HFF-Myc (cell line): Measurements from ENCODE around the gene VWA7.

Experiments
- DNase-seq: peaks from one replicate; pipeline ENCODE4 v3.0.0-alpha.2; 2011; ENCODE audit warnings: low read depth; ENCODE audit errors: extremely low read depth
- H3K4me3 ChIP-seq: replicated peaks from 2 replicates; pipeline ENCODE4 v1.5.1; 2011; ENCODE audit warnings: low read depth, mild to moderate bottlenecking, control low read depth, low read length
- TF ChIP-seq, protein P1 (sequence below): IDR thresholded peaks from 2 replicates; pipeline ENCODE4 v1.5.1; 2012; ENCODE audit warnings: mild to moderate bottlenecking, low read depth, low read length, control low read depth; ENCODE audit errors: missing control alignments

VWA7 gene

DNA sequence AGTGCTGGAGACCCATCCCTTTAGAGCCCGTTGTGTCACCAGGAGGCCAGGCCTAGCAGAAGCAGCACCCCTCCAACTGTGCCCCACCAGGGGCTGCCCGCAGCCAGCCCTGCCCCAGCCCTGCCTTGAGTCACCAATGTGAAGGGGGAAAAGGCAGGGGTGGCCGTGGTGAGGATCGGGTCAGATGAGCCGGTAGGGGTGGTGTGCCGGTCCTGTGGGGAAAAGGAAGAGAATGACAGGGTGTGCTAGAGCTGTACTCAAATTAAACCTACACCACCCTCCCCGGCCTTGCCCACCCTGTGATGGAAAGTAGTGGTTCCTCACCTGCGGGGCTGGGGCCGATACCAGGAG is 11.6 kb downstream of the VWA7 start:
- no peak overlapping the region for H3K4me3 ChIP-seq
- TF ChIP-seq, protein P1, sequence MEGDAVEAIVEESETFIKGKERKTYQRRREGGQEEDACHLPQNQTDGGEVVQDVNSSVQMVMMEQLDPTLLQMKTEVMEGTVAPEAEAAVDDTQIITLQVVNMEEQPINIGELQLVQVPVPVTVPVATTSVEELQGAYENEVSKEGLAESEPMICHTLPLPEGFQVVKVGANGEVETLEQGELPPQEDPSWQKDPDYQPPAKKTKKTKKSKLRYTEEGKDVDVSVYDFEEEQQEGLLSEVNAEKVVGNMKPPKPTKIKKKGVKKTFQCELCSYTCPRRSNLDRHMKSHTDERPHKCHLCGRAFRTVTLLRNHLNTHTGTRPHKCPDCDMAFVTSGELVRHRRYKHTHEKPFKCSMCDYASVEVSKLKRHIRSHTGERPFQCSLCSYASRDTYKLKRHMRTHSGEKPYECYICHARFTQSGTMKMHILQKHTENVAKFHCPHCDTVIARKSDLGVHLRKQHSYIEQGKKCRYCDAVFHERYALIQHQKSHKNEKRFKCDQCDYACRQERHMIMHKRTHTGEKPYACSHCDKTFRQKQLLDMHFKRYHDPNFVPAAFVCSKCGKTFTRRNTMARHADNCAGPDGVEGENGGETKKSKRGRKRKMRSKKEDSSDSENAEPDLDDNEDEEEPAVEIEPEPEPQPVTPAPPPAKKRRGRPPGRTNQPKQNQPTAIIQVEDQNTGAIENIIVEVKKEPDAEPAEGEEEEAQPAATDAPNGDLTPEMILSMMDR: no peak
- DNase-seq: no peak

GRCh38 chr6:31764198-31764597 is 12.9 kb downstream of the VWA7 start:
- TF ChIP-seq, protein P1: no peak
- DNase-seq: no peak

GRCh38 chr6:31763619-31763940 is 13.5 kb downstream of the VWA7 start:
- DNase-seq: peak; percentile 39
- TF ChIP-seq, protein P1: no peak
- no peak overlapping the region for H3K4me3 ChIP-seq

More at GRCh38 chr6:31764198-31764597, 12.9 kb downstream of the VWA7 start:
- no peak overlapping the region for H3K4me3 ChIP-seq

GRCh38 chr6:31762878-31763618 is 14.1 kb downstream of the VWA7 start:
- TF ChIP-seq, protein P1: no peak
- no peak overlapping the region for H3K4me3 ChIP-seq
- DNase-seq: no peak

DNA sequence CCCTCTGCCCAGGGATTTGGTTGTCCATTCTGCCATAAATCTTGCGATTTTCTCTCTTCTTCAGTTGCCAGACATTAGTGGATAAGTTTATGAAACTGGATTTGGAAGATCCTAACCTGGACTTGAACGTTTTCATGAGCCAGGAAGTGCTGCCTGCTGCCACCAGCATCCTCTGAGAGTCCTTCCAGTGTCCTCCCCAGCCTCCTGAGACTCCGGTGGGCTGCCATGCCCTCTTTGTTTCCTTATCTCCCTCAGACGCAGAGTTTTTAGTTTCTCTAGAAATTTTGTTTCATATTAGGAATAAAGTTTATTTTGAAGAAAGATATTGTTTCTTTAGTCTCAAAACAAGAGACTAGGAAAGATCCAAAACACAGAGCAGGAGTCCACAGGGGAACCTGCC is 14.8 kb downstream of the VWA7 start, which contains the start of gene SAPCD1:
TSS of gene SAPCD1 (plus strand) at position 301 of the 400 bp plus-strand sequence. CDS start 399 bp downstream, outside the sequence.
- TF ChIP-seq, protein P1: no peak
- no peak for DNase-seq
- H3K4me3 ChIP-seq: no peak within 1 kb of the TSS

DNA sequence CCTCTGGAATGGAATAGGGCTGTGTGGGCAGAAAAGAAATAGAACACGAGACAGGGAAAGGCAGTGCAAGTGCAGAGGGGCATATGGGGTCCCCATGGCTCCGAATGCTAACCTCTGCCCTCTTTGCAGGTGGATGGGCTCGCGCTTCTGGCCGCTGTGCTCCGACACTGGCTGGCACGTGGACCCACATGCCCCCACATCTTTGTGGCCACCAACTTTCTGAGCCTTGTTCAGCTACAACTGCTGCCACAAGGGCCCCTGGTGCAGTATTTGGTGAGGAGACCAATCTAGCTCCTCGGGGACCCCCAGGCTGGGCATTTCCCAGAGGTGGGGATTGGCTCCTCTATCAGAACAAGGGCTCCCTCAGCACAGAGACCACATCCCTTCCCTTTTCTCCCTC is 15.8 kb downstream of the VWA7 start:
- no peak for DNase-seq
- no peak overlapping the region for H3K4me3 ChIP-seq
- TF ChIP-seq, protein P1: no peak

DNA sequence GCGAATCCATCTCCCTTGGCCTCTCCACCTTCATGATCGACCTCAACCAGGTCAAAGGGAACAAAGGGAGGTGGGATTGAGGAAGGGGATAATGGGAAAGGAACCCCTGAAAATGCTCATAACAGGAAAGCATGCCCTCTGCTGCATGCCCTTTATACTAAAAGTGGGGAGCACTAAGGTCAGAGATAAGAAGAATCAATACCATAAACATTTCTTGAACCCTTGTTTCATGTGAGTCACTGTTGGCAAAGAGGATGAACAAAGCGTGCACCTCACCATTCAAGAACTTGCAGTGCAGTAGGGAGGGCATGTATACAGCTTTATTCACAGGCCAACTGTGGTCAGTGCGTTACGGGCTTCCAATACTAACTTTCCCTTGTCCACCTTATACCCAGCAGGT is 16.3 kb downstream of the VWA7 start:
- no peak overlapping the region for H3K4me3 ChIP-seq
- TF ChIP-seq, protein P1: no peak
- DNase-seq: no peak
